A549 (cell line): Measurements from ENCODE around the gene EIF5A2. TPM values are rescaled to one million over a fixed set of nuclear protein-coding genes. Genes with fewer than 3 reads are reported as not detected.

Source experiments
- ATAC-seq, 2 experiments: fragments of 200-7000 bp in 1 of 2; fragments of >200 bp in 1 of 2; cut with Nextera tagmentation in 1 of 2; cut with Tn5 transposase in 1 of 2; 3 replicates each; pipeline versions ENCODE4 v1.8.0 to v1.9.1; 2018 to 2020; ENCODE audit warnings: mild to moderate bottlenecking in 1 of 2, moderate library complexity in 1 of 2
- CTCF ChIA-PET: fragments of 300-600 bp; sonication (Branson Sonifier 250); formaldehyde crosslinking; extraction: SDS; loops from one replicate; lab custom pipeline; 2021; ENCODE audit warnings: antibody characterized with exemption, inconsistent platforms; lab: Yijun Ruan, JAX
- POLR2A ChIA-PET: fragments of 350-600 bp; formaldehyde crosslinking; extraction: SDS; loops from one replicate; lab custom pipeline; 2021; ENCODE audit warnings: antibody characterized with exemption, inconsistent platforms; lab: Yijun Ruan, JAX
- DNase-seq, 2 experiments: peaks; one replicate each; pipeline versions ENCODE4 v3.0.0 to v3.0.0-alpha.2; 2011 to 2016; ENCODE audit warnings: low read depth in 1 of 2, low spot score in 1 of 2
- FAIRE-seq: peaks from 2 replicates; lab custom pipeline; 2011; peaks lifted over from hg19 to GRCh38; lab: Jason Lieb, UNC
- H3K27ac ChIP-seq, 2 experiments: fragments of >200 bp; sonication (Bioruptor Twin); formaldehyde crosslinking; 3 replicates each; pipeline ENCODE4 v1.5.1; 2016 to 2017
- H3K4me1 ChIP-seq: fragments of >200 bp; sonication (Bioruptor Twin); formaldehyde crosslinking; 3 replicates; pipeline ENCODE4 v1.6.1; 2016
- H3K4me2 ChIP-seq: fragments of >200 bp; sonication (Bioruptor Twin); formaldehyde crosslinking; 3 replicates; pipeline ENCODE4 v1.6.1; 2016
- H3K4me3 ChIP-seq: fragments of >200 bp; sonication (Bioruptor Twin); formaldehyde crosslinking; 3 replicates; pipeline ENCODE4 v1.5.1; 2016
- H3K9me3 ChIP-seq: fragments of >200 bp; sonication (Bioruptor Twin); formaldehyde crosslinking; 3 replicates; pipeline ENCODE4 v1.6.1; 2016
- CEBPB ChIP-seq, 2 experiments: fragments of >200 bp in 1 of 2; sonication (Bioruptor Twin) in 1 of 2; formaldehyde crosslinking in 1 of 2; IDR thresholded peaks; 2 replicates each; pipeline ENCODE4 v1.6.1; 2012 to 2016
- EHF ChIP-seq: fragments of 250-450 bp; sonication (Bioruptor Pico); IDR thresholded peaks from 2 replicates; pipeline ENCODE4 v1.5.0; 2020; ENCODE audit warnings: mild to moderate bottlenecking
- HOXA7 ChIP-seq: fragments of 250-450 bp; sonication (Bioruptor Pico); IDR thresholded peaks from 2 replicates; pipeline ENCODE4 v1.5.0; 2020; ENCODE audit warnings: mild to moderate bottlenecking, moderate library complexity
- HOXB13 ChIP-seq: fragments of 250-450 bp; sonication (Bioruptor Pico); IDR thresholded peaks from 2 replicates; pipeline ENCODE4 v1.5.0; 2020; ENCODE audit warnings: low read depth, mild to moderate bottlenecking, moderate library complexity
- JUNB ChIP-seq: fragments of >200 bp; sonication (Bioruptor Twin); formaldehyde crosslinking; IDR thresholded peaks from 2 replicates; pipeline ENCODE4 v1.6.1; 2016
- KDM1A ChIP-seq: fragments of 200-600 bp; sonication (generic); IDR thresholded peaks from 2 replicates; pipeline ENCODE4 v1.6.1; 2016; ENCODE audit warnings: low read depth, mild to moderate bottlenecking
- MYC ChIP-seq: IDR thresholded peaks from 2 replicates; pipeline ENCODE4 v1.6.1; 2012; ENCODE audit warnings: mild to moderate bottlenecking, inconsistent platforms, low read length, improper control_type of control experiment, borderline replicate concordance
- NR3C1 ChIP-seq: fragments of >200 bp; sonication (Bioruptor Twin); formaldehyde crosslinking; IDR thresholded peaks from 3 replicates; pipeline ENCODE4 v1.6.1; 2017
- PHF8 ChIP-seq: fragments of 200-600 bp; sonication (generic); IDR thresholded peaks from 2 replicates; pipeline ENCODE4 v1.6.1; 2016; ENCODE audit warnings: low read depth, mild to moderate bottlenecking, antibody characterized with exemption, moderate library complexity, borderline replicate concordance
- POLR2AphosphoS2 ChIP-seq: conservative IDR thresholded peaks from 2 replicates; pipeline ENCODE4 v1.6.1; 2012; ENCODE audit warnings: low read length, improper control_type of control experiment, inconsistent platforms
- RAD21 ChIP-seq, 2 experiments: fragments of >200 bp in 1 of 2; sonication (Bioruptor Twin) in 1 of 2; formaldehyde crosslinking in 1 of 2; IDR thresholded peaks in 1 of 2; conservative IDR thresholded peaks in 1 of 2; 2 replicates in 1 of 2; 3 replicates in 1 of 2; pipeline ENCODE4 v1.6.1; 2012 to 2018; ENCODE audit warnings: inconsistent platforms in 1 of 2
- RFX5 ChIP-seq: fragments of 450-650 bp; IDR thresholded peaks from 2 replicates; pipeline ENCODE4 v1.7.1; 2014; ENCODE audit warnings: antibody characterized with exemption, mild to moderate bottlenecking, moderate library complexity
- SMC3 ChIP-seq: fragments of >200 bp; sonication (Bioruptor Twin); formaldehyde crosslinking; IDR thresholded peaks from 3 replicates; pipeline ENCODE4 v1.6.1; 2018; ENCODE audit warnings: inconsistent platforms
- TFCP2L1 ChIP-seq: fragments of 250-450 bp; sonication (Bioruptor Pico); IDR thresholded peaks from 2 replicates; pipeline ENCODE4 v1.5.0; 2021; ENCODE audit warnings: mild to moderate bottlenecking
- WGBS: methylation state at CpG from one replicate; pipeline ENCODE4 v1.1.6; 2017; ENCODE audit errors: missing lambda C conversion rate; 5-methylcytosine and 5-hydroxymethylcytosine counted together
- polyA plus RNA-seq, 4 experiments: library from polyadenylated mRNA; depleted of rRNA in 3 of 4; stranded (reverse); fragments of >200 nt; fragmentation: RNase III in 1 of 4; extraction: RNeasy Plus Mini Kit Qiagen cat#74134 plus additional on column Dnase treatment in 1 of 4; gene quantifications; 2 replicates in 3 of 4; 3 replicates in 1 of 4; pipeline ENCODE4 v1.2.3, GENCODE V29; 2011 to 2017
- TF ChIP-seq, protein P1 (sequence below): fragments of 250-450 bp; sonication (Bioruptor Pico); IDR thresholded peaks from 2 replicates; pipeline ENCODE4 v1.5.0; 2021; ENCODE audit warnings: mild to moderate bottlenecking, moderate library complexity, borderline replicate concordance
- TF ChIP-seq, protein P2 (sequence below): fragments of >200 bp; sonication (Bioruptor Twin); formaldehyde crosslinking; IDR thresholded peaks from 3 replicates; pipeline ENCODE4 v1.5.1; 2016
- TF ChIP-seq, protein P3 (sequence below): IDR thresholded peaks from 2 replicates; pipeline ENCODE4 v1.6.1; 2012; ENCODE audit warnings: low read depth, borderline replicate concordance
- TF ChIP-seq, protein P4 (sequence below): fragments of >200 bp; sonication (Bioruptor Twin); formaldehyde crosslinking; IDR thresholded peaks from 3 replicates; pipeline ENCODE4 v1.6.1; 2016

The EIF5A2 gene
- polyA plus RNA-seq, 2 of the 4 experiments (the other 2 are of a cell fraction), result 7.9 to 15.2 TPM

DNA sequence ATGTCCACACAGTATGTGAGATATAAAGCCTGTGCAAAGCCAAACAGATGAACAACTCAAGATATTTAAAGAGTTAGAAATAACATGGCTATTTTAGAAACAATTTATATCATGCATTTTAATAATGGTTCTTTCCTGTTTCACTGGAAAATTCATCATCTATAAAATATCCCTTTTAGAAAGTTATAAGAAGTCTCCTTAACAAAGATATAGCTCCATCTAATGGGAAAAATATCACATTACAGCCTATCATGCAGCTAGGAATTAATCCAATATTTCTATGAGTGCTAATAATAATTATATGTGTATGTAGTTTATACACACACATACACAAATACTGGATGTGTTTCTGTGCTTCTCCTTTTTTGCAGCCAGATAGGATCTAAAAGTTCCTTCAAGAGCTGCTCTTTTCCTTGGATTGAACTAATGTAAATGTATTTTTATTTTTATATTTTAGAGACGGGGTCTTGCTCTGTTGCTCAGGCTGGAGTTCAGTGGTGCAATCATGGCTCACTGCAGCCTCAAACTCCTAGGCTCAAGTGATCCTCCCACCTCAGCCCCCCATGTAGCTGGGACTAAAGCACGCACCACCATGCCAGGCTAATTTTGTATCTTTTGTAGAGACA, 60.0 kb downstream of the EIF5A2 start:
- Histone ChIP-seq H3K27ac (no peak overlapping the region), H3K9me3 (no peaks in the 10 kb centered on the region), H3K4me3 (no peak overlapping the region), H3K4me2 (no peak overlapping the region), H3K4me1 (no peaks in the 10 kb centered on the region)
- WGBS, result 85% methylated on average over 2 of the region's 2 CpGs
- no peak for TF ChIP-seq TFCP2L1 (CRISPR knock-in tag)
- TF ChIP-seq HOXB13 (CRISPR knock-in tag), result no peak
- TF ChIP-seq PHF8, result no peak
- TF ChIP-seq SMC3, result peak; percentile 43; the same call in 2 of the 3 replicates
- peak; percentile 46 to 55; a peak in 4 of 5 replicates for TF ChIP-seq RAD21 (conservative IDR thresholded peaks at IDR 0.05 in 1 of 2, IDR thresholded peaks at IDR 0.05 in 1 of 2)
- TF ChIP-seq POLR2AphosphoS2, result no peak
- TF ChIP-seq RFX5, result no peak
- TF ChIP-seq, protein P1, sequence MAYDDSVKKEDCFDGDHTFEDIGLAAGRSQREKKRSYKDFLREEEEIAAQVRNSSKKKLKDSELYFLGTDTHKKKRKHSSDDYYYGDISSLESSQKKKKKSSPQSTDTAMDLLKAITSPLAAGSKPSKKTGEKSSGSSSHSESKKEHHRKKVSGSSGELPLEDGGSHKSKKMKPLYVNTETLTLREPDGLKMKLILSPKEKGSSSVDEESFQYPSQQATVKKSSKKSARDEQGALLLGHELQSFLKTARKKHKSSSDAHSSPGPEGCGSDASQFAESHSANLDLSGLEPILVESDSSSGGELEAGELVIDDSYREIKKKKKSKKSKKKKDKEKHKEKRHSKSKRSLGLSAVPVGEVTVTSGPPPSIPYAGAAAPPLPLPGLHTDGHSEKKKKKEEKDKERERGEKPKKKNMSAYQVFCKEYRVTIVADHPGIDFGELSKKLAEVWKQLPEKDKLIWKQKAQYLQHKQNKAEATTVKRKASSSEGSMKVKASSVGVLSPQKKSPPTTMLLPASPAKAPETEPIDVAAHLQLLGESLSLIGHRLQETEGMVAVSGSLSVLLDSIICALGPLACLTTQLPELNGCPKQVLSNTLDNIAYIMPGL (CRISPR knock-in tag), result no peak
- TF ChIP-seq, protein P2, sequence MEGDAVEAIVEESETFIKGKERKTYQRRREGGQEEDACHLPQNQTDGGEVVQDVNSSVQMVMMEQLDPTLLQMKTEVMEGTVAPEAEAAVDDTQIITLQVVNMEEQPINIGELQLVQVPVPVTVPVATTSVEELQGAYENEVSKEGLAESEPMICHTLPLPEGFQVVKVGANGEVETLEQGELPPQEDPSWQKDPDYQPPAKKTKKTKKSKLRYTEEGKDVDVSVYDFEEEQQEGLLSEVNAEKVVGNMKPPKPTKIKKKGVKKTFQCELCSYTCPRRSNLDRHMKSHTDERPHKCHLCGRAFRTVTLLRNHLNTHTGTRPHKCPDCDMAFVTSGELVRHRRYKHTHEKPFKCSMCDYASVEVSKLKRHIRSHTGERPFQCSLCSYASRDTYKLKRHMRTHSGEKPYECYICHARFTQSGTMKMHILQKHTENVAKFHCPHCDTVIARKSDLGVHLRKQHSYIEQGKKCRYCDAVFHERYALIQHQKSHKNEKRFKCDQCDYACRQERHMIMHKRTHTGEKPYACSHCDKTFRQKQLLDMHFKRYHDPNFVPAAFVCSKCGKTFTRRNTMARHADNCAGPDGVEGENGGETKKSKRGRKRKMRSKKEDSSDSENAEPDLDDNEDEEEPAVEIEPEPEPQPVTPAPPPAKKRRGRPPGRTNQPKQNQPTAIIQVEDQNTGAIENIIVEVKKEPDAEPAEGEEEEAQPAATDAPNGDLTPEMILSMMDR, result peak; percentile 42
- no peak for TF ChIP-seq KDM1A
- no peak for FAIRE-seq
- ChIA-PET CTCF (interaction anchor here (0.6 to 3.0 kb wide), 14 partner anchors 8 to 446 kb away, joined by 3 to 27 read pairs (median 4); no protein-coding TSS in a partner anchor), POLR2A (interaction anchor here (0.6 kb wide), 1 partner anchor 22 kb away, joined by 3 read pairs; the partner anchor contains the start of gene RPL22L1)
- no peak for DNase-seq
- peak in 1 of 2 experiments; percentile 50; a peak in 2 of 6 replicates for ATAC-seq

DNA sequence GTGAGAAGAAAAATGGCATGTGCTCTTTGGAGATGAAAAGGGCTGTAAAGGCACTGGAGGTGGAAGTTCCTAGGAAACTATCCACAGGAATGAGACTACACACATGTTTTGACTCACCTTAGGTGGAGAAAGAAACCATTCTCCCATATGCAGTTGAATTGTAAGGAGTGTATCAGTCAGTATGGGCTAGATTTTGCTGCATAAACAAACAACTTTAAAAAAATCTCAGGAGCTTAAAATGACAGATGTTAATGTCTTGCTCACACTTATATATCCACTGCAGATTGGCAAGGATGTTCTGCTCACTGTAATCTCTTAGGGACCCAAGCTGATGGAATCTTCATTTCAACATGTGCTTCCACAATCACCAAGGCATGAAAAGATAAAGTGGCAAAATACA, 64.1 kb downstream of the EIF5A2 start:
- ChIA-PET CTCF (no interaction called here), POLR2A (no interaction called here)
- DNase-seq, result no peak
- Histone ChIP-seq H3K9me3 (no peaks in the 10 kb centered on the region), H3K27ac (no peak overlapping the region)
- ATAC-seq, result no peak
- TF ChIP-seq, protein P1 (CRISPR knock-in tag), result no peak
- TF ChIP-seq NR3C1, result no peak
- TF ChIP-seq, all 56 proteins: peak for 0
- no peak for FAIRE-seq
- no peak overlapping the region for H3K4me2 ChIP-seq
- no peaks in the 10 kb centered on the region for H3K4me1 ChIP-seq
- H3K4me3 ChIP-seq, result no peak overlapping the region

DNA sequence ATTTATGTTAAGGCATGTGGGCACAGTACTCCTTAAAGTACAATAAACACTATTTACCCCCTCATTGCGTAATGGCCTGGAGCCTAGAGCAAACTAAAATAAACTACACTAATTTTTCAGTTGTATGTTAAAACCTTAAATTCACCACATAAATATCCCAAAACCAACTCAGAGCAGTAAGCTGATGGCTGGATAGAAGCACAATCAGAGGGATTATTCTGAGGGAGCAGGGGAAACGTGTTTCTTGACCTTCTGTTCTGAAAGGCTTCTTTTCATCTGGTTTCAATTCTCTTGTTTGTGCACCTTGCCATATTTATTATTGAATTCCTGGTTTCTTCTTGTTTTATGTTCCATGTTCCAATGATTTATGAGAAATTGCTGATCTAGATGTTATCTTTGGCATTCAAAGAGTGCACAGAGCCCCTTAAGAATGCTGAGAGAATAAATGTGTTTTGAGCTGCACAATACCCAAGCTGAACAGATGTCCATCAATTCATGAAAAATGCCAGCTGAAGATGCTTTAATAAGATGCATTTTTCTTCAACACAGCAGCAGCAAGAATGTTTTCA, 68.1 kb downstream of the EIF5A2 start:
- no peak overlapping the region for H3K4me2 ChIP-seq
- FAIRE-seq (no peak), ATAC-seq (no peak), DNase-seq (no peak)
- ChIA-PET POLR2A (no interaction called here), CTCF (interaction anchor here (1.0 to 3.0 kb wide), 4 partner anchors 8 to 28 kb away, joined by 3 to 11 read pairs (median 4); no protein-coding TSS in a partner anchor)
- 58% methylated on average over 2 of the region's 2 CpGs for WGBS
- H3K4me1 ChIP-seq, result no peaks in the 10 kb centered on the region
- no peak overlapping the region for H3K27ac ChIP-seq
- H3K9me3 ChIP-seq, result no peaks in the 10 kb centered on the region
- no peak overlapping the region for H3K4me3 ChIP-seq
- TF ChIP-seq EHF, result no peak
- TF ChIP-seq, protein P3, sequence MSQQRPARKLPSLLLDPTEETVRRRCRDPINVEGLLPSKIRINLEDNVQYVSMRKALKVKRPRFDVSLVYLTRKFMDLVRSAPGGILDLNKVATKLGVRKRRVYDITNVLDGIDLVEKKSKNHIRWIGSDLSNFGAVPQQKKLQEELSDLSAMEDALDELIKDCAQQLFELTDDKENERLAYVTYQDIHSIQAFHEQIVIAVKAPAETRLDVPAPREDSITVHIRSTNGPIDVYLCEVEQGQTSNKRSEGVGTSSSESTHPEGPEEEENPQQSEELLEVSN, result no peak
- TF ChIP-seq, protein P4, sequence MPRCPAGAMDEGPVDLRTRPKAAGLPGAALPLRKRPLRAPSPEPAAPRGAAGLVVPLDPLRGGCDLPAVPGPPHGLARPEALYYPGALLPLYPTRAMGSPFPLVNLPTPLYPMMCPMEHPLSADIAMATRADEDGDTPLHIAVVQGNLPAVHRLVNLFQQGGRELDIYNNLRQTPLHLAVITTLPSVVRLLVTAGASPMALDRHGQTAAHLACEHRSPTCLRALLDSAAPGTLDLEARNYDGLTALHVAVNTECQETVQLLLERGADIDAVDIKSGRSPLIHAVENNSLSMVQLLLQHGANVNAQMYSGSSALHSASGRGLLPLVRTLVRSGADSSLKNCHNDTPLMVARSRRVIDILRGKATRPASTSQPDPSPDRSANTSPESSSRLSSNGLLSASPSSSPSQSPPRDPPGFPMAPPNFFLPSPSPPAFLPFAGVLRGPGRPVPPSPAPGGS, result no peak
- TF ChIP-seq PHF8, result no peak
- TF ChIP-seq JUNB, result no peak
- peak in 1 of 2 experiments; percentile 37; a peak in 1 of 4 replicates for TF ChIP-seq CEBPB (IDR thresholded peaks at IDR 0.05)
- no peak for TF ChIP-seq MYC
- no peak for TF ChIP-seq HOXA7 (CRISPR knock-in tag)
- TF ChIP-seq, all 56 proteins: peak for 1
